Measurements from ENCODE around the gene FASTKD2. TPM values are rescaled to one million over a fixed set of nuclear protein-coding genes. Genes with fewer than 3 reads are reported as not detected.

Gene FASTKD2
- total RNA-seq, 1 donor from 2014 or later: 19.8 TPM

GRCh38 chr2:206723288-206723687 is 42.1 kb upstream of the FASTKD2 start:
- Mint-ChIP-seq H3K9me3 (ENCODE audit: unreplicated experiment) (no peaks in the 10 kb centered on the region), H3K36me3 (ENCODE audit: unreplicated experiment) (no peaks in the 10 kb centered on the region), H3K27me3 (ENCODE audit: unreplicated experiment) (peaks cover 25% of the 10 kb centered on the region), H3K27ac (ENCODE audit: unreplicated experiment) (no peak overlapping the region), H3K4me3 (ENCODE audit: unreplicated experiment) (no peak overlapping the region), H3K4me1 (ENCODE audit: unreplicated experiment) (no peaks in the 10 kb centered on the region)
- no peak for DNase-seq (ENCODE audit: extremely low spot score, unreplicated experiment)
- TF ChIP-seq, protein P1, sequence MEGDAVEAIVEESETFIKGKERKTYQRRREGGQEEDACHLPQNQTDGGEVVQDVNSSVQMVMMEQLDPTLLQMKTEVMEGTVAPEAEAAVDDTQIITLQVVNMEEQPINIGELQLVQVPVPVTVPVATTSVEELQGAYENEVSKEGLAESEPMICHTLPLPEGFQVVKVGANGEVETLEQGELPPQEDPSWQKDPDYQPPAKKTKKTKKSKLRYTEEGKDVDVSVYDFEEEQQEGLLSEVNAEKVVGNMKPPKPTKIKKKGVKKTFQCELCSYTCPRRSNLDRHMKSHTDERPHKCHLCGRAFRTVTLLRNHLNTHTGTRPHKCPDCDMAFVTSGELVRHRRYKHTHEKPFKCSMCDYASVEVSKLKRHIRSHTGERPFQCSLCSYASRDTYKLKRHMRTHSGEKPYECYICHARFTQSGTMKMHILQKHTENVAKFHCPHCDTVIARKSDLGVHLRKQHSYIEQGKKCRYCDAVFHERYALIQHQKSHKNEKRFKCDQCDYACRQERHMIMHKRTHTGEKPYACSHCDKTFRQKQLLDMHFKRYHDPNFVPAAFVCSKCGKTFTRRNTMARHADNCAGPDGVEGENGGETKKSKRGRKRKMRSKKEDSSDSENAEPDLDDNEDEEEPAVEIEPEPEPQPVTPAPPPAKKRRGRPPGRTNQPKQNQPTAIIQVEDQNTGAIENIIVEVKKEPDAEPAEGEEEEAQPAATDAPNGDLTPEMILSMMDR (IDR thresholded peaks at IDR 0.05): no peak

GRCh38 chr2:206727287-206727686 is 38.1 kb upstream of the FASTKD2 start:
- H3K4me3 Mint-ChIP-seq (ENCODE audit: unreplicated experiment): no peak overlapping the region
- TF ChIP-seq, protein P1 (IDR thresholded peaks at IDR 0.05): no peak
- H3K27ac Mint-ChIP-seq (ENCODE audit: unreplicated experiment): no peak overlapping the region
- no peak for DNase-seq (ENCODE audit: extremely low spot score, unreplicated experiment)
- H3K36me3 Mint-ChIP-seq (ENCODE audit: unreplicated experiment): no peaks in the 10 kb centered on the region
- peaks cover 6% of the 10 kb centered on the region for H3K9me3 Mint-ChIP-seq (ENCODE audit: unreplicated experiment)
- peaks cover 31% of the 10 kb centered on the region for H3K27me3 Mint-ChIP-seq (ENCODE audit: unreplicated experiment)
- no peaks in the 10 kb centered on the region for H3K4me1 Mint-ChIP-seq (ENCODE audit: unreplicated experiment)

- Mint-ChIP-seq H3K27me3 (ENCODE audit: unreplicated experiment) (peaks cover 32% of the 10 kb centered on the region), H3K4me3 (ENCODE audit: unreplicated experiment) (no peak overlapping the region), H3K4me1 (ENCODE audit: unreplicated experiment) (no peaks in the 10 kb centered on the region), H3K9me3 (ENCODE audit: unreplicated experiment) (peaks cover 6% of the 10 kb centered on the region), H3K27ac (ENCODE audit: unreplicated experiment) (no peak overlapping the region), H3K36me3 (ENCODE audit: unreplicated experiment) (no peaks in the 10 kb centered on the region)
- DNase-seq (ENCODE audit: extremely low spot score, unreplicated experiment): no peak
- TF ChIP-seq, protein P1 (IDR thresholded peaks at IDR 0.05): no peak
Measured at GRCh38 chr2:206728277-206729199, 36.9 kb upstream of the FASTKD2 start.

- no peak overlapping the region for H3K4me3 Mint-ChIP-seq (ENCODE audit: unreplicated experiment)
- peaks cover 6% of the 10 kb centered on the region for H3K9me3 Mint-ChIP-seq (ENCODE audit: unreplicated experiment)
- TF ChIP-seq, protein P1 (IDR thresholded peaks at IDR 0.05): no peak
- DNase-seq (ENCODE audit: extremely low spot score, unreplicated experiment): no peak
- no peaks in the 10 kb centered on the region for H3K36me3 Mint-ChIP-seq (ENCODE audit: unreplicated experiment)
- no peaks in the 10 kb centered on the region for H3K4me1 Mint-ChIP-seq (ENCODE audit: unreplicated experiment)
- peaks cover 15% of the 10 kb centered on the region for H3K27me3 Mint-ChIP-seq (ENCODE audit: unreplicated experiment)
- no peak overlapping the region for H3K27ac Mint-ChIP-seq (ENCODE audit: unreplicated experiment)
Measured at GRCh38 chr2:206733341-206733740, 32.1 kb upstream of the FASTKD2 start.

- TF ChIP-seq, protein P1 (IDR thresholded peaks at IDR 0.05): no peak
- peaks cover 15% of the 10 kb centered on the region for H3K27me3 Mint-ChIP-seq (ENCODE audit: unreplicated experiment)
- no peaks in the 10 kb centered on the region for H3K9me3 Mint-ChIP-seq (ENCODE audit: unreplicated experiment)
- DNase-seq (ENCODE audit: extremely low spot score, unreplicated experiment): no peak
- no peak overlapping the region for H3K27ac Mint-ChIP-seq (ENCODE audit: unreplicated experiment)
- no peaks in the 10 kb centered on the region for H3K4me1 Mint-ChIP-seq (ENCODE audit: unreplicated experiment)
- no peaks in the 10 kb centered on the region for H3K36me3 Mint-ChIP-seq (ENCODE audit: unreplicated experiment)
- H3K4me3 Mint-ChIP-seq (ENCODE audit: unreplicated experiment): no peak overlapping the region
Measured at GRCh38 chr2:206736935-206737334, 28.5 kb upstream of the FASTKD2 start.
